NB4 (cell line): Measurements from ENCODE around the gene HGFAC.

Experiments
- MYC ChIP-seq: IDR thresholded peaks from 2 replicates; pipeline ENCODE4 v1.6.1; 2011; ENCODE audit warnings: low read depth, low read length
- POLR2A ChIP-seq: IDR thresholded peaks from 2 replicates; pipeline ENCODE4 v1.6.1; 2011; ENCODE audit warnings: mild to moderate bottlenecking; ENCODE audit not compliant: insufficient read length; ENCODE audit errors: extremely low read depth
- TF ChIP-seq, protein P1 (sequence below): IDR thresholded peaks from one replicate; pipeline ENCODE4 v1.5.1; 2012; ENCODE audit warnings: low read depth, low read length
- TF ChIP-seq, protein P2 (sequence below): IDR thresholded peaks from 2 replicates; pipeline ENCODE4 v1.6.1; 2011; ENCODE audit warnings: low read depth, low read length

DNA sequence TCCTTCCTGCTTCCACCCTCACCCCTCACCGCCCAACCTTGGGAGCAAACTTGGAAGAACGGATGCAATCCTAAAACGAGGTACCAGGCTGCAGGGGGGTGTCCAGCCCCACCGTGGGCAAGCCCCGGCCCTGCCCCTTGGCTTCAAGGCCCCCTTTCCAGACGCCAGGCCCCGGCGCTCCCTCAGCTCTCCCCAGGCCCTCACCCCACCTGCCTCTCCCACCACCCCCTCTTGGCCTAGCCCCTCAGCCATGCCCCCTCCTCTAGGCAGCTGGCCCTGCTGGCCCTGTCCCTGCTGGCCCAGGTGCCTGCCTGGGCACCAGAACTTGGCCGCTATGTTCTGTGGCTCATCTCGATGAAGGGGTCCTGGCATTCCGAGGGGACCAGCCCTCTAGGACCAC, 56.6 kb downstream of the HGFAC start:
- TF ChIP-seq, protein P1, sequence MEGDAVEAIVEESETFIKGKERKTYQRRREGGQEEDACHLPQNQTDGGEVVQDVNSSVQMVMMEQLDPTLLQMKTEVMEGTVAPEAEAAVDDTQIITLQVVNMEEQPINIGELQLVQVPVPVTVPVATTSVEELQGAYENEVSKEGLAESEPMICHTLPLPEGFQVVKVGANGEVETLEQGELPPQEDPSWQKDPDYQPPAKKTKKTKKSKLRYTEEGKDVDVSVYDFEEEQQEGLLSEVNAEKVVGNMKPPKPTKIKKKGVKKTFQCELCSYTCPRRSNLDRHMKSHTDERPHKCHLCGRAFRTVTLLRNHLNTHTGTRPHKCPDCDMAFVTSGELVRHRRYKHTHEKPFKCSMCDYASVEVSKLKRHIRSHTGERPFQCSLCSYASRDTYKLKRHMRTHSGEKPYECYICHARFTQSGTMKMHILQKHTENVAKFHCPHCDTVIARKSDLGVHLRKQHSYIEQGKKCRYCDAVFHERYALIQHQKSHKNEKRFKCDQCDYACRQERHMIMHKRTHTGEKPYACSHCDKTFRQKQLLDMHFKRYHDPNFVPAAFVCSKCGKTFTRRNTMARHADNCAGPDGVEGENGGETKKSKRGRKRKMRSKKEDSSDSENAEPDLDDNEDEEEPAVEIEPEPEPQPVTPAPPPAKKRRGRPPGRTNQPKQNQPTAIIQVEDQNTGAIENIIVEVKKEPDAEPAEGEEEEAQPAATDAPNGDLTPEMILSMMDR = no peak
- TF ChIP-seq POLR2A (no peak), MYC (no peak)
- TF ChIP-seq, protein P2, sequence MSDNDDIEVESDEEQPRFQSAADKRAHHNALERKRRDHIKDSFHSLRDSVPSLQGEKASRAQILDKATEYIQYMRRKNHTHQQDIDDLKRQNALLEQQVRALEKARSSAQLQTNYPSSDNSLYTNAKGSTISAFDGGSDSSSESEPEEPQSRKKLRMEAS = no peak
